Measurements from ENCODE around the gene SRSF3.
"Not testable (repeated sequence)": the region's sequence is repeated elsewhere in the genome, so short reads cannot be mapped to it uniquely, and the experiment has no call there.

Gene SRSF3

GRCh38 chr6:36600564-36601146 is 6.5 kb downstream of the SRSF3 start:
- no peak for DNase-seq (ENCODE audit: low read depth)
- no peak overlapping the region for H3K4me3 ChIP-seq (ENCODE audit: low read depth, low read length)

GRCh38 chr6:36601818-36602217 is 7.7 kb downstream of the SRSF3 start:
- H3K4me3 ChIP-seq (ENCODE audit: low read depth, low read length); DNase-seq (ENCODE audit: low read depth): not testable (repeated sequence)

GRCh38 chr6:36603222-36604089 is 9.3 kb downstream of the SRSF3 start:
- no peak for DNase-seq (ENCODE audit: low read depth)
- H3K4me3 ChIP-seq (ENCODE audit: low read depth, low read length): no peak overlapping the region

DNA sequence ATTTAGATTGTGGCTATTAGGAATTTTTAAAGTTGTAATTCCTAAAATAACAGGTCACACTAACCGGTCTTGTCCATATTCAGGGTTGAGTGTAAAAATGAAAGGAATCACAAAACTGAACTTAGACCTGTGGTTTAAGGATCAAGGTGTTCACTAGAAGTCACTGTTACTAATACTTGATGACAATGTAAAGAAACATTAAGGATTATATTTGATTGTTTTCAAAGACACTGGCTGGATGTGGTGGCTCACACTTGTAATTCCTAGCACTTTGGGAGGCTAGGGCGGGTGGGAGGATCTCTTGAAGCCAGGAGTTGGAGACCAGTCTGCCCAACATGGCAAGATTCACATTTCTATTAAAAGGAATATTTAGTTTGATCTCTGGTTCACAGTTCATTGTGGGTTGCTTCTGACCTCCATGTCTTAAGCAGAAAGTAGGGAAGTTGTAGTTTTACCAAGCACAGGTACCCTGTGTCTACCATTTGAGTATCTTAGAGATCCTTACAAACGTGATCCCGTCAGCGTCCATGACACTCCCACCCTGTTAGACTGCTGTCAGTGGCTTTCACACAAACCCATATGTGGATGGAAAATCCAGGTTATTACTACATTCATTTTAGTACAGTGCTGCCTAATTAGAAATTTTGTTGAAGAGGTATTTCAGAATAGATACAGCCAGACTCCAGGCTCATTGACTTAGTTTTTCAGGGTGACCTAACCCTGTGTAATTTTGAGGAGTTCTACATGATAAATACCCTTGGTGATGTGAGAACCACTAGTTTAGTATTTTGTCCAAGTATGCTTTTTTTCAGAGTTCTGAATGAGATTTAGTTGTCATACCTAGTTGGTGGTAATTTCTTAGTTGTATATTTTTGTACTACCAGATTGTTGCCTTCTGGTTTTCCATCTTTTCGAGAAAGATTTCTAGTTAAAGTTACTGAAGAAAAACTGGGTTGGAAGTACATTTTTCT is 10.2 kb downstream of the SRSF3 start:
- no peak for DNase-seq (ENCODE audit: low read depth)
- no peak overlapping the region for H3K4me3 ChIP-seq (ENCODE audit: low read depth, low read length)

DNA sequence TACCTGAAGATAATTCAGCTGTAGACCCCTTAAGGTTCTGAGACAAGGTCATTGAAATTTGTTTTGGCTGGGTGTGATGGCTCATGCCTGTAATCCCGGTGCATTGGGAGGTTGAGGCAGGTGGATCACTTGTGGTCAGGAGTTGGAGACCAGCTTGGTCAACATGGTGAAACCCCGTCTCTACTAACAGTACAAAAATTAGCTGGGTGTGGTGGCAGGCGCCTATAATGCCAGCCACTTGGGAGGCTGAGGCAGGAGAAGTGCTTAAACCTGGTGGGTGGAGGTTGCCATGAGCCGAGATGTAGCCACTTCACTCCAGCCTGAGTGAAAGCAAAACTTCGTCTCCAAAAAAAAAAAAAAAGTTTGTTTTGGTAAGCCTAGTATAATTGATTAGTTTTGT is 11.0 kb downstream of the SRSF3 start:
- DNase-seq (ENCODE audit: low read depth): no peak
- H3K4me3 ChIP-seq (ENCODE audit: low read depth, low read length): no peak overlapping the region

GRCh38 chr6:36605560-36606391 is 11.6 kb downstream of the SRSF3 start:
- no peak for DNase-seq (ENCODE audit: low read depth)
- no peak overlapping the region for H3K4me3 ChIP-seq (ENCODE audit: low read depth, low read length)

GRCh38 chr6:36607305-36607682 is 13.1 kb downstream of the SRSF3 start:
- H3K4me3 ChIP-seq (ENCODE audit: low read depth, low read length); DNase-seq (ENCODE audit: low read depth): not testable (repeated sequence)

- DNase-seq (ENCODE audit: low read depth): no peak
Measured at GRCh38 chr6:36607683-36608386, 13.7 kb downstream of the SRSF3 start.

DNA sequence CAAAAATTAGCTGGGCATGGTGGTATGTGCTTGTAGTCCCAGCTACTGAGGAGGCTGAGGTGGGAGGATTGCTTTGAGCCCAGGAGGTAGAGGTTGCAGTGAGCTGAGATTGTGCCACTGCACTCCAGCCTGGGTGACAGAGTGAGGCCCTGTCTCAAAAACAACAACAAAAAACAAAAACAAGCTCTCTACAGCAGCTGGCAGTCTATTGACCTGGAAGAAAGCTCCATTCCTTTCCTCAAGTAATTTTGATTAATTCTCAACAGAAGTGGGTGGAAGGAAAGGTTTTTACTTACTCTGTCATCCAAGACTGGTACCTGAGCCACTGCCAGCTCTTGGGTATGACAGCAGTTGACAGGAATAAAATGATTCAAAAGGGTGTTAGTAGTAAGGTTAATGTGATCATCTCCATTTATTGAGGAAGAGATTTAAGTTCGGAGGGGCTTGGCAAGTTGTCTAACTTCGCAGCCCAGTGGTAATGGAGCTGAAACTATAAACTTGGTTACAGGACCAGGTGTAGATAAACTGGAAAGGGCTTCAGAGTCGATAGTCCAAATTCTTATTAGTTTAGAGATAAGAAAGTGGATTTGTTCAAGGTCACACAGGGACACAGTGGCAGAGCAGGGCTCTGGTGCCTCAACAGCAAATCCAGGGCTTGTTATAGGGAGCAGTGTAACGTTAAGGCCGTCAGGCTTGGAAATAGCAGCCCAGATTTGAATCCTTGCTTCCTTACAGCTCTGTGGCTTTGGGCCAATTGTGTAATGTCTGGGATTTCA is 14.8 kb downstream of the SRSF3 start:
- DNase-seq (ENCODE audit: low read depth): no peak
- H3K4me3 ChIP-seq (ENCODE audit: low read depth, low read length): no peak overlapping the region

More at GRCh38 chr6:36607683-36608386, 13.7 kb downstream of the SRSF3 start:
- H3K4me3 ChIP-seq (ENCODE audit: low read depth, low read length): no peak overlapping the region

- no peak overlapping the region for H3K4me3 ChIP-seq (ENCODE audit: low read depth, low read length)
- DNase-seq (ENCODE audit: low read depth): no peak
Measured at GRCh38 chr6:36609582-36609981, 15.4 kb downstream of the SRSF3 start.

DNA sequence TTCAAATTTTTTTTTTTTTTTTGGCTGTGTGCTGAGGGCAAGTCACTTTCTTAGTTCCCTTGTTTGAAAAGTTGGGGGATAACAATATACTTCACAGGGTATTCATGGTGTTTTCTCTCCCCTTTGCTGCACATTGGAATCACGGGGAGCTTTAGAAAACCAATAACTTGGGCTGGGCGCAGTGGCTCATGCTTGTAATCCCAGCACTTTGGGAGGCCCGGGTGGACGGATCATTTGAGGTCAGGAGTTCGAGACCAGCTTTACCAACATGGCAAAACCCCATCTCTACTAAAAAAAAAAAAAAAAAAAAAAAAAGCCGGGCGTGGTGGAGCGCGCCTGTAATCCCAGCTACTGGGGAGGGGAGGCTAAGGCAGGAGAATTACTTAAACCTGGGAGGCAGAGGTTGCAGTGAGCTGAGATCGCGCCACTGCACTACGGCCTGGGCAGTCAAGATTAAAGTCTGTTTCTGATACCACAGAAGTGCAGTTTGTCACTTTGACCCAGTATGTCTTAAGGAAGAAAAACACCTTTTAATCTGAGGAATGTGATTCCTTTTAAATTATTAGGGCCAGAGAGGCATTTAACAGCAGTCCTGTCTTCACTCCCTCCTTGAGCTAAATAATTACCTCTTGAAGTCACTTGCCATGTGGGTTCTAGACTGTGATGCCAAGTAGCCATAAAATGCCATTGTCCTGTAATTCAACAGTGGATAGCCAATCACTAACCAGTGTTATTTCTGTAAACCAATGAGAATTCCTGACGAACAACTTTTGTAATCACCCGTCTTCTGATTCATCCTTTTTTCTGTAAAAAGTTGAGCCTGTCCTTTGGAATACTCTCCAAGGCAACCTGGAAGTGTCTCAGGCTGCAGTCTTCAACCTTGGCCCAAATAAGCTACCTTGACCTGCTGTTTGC is 16.1 kb downstream of the SRSF3 start:
- no peak overlapping the region for H3K4me3 ChIP-seq (ENCODE audit: low read depth, low read length)
- DNase-seq (ENCODE audit: low read depth): no peak

DNA sequence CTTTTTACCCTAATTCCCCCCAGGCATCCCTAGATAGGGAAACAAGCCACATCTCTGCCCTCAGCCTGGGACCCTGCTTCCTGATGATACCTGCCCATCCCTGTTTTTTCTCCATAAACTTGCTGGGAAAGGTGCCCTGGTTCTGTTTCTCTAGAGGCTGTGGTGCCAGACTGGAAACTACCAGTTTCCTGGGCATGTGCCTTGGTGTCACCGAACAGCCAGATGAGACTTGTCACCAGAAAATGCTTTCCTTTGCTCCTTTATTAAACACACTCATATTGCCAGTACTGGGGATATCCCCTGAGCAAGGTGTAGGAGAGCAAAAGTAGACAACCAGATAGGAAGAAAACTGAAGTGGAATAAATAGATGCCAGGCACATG is 16.8 kb downstream of the SRSF3 start:
- DNase-seq (ENCODE audit: low read depth): no peak

GRCh38 chr6:36611679-36612078 is 17.5 kb downstream of the SRSF3 start:
- H3K4me3 ChIP-seq (ENCODE audit: low read depth, low read length); DNase-seq (ENCODE audit: low read depth): not testable (repeated sequence)

More for the DNA sequence above, 16.8 kb downstream of the SRSF3 start:
- no peak overlapping the region for H3K4me3 ChIP-seq (ENCODE audit: low read depth, low read length)

GRCh38 chr6:36612101-36612625 is 18.0 kb downstream of the SRSF3 start:
- H3K4me3 ChIP-seq (ENCODE audit: low read depth, low read length): no peak overlapping the region
- no peak for DNase-seq (ENCODE audit: low read depth)

DNA sequence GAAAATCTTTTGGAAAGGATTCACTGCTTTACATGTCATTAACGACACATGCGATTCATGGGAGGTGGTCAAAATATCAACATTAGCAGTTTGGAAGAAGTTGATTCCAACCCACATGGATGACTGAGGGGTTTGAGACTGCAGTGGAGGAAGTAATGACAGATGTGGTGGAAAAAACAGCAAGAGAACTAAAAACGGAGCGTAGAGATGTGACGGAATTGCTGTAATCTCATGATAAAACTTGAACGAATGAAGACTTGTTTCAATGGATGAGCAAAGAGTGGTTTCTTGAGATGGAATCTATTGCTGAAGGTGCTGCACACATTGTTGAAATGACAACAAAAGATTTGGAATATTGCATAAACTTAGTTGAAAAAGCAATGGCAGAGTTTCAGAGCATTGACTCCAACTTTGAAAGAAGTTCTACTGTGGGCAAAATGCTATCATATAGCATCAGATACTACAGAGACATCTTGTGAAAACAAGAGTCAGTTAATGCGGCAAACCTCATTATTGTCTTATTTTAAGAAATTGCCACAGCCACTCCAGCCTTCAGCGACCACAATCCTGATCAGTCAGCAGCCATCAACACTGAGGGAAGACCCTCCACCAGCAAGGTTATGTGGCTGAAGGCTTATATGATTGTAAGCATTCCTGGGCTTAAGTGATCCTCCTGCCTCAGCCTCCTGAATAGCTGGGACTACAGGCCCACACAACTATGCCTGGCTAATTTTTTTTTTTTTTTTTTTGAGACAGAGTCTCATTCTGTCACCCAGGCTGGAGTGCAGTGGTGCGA is 19.2 kb downstream of the SRSF3 start:
- no peak for DNase-seq (ENCODE audit: low read depth)
- H3K4me3 ChIP-seq (ENCODE audit: low read depth, low read length): no peak overlapping the region
